T-helper 1 cell treated with Interleukin-12 subunit alpha and Interleukin-12 subunit beta and Interleukin-4 antibody, amounts not matched to agents 30 μg/mL and 1 μg/mL, for 36 hours (primary cell): ENCODE data around the gene EQTN.

Source experiments
- H3K27ac Mint-ChIP-seq: one replicate; pipeline ENCODE4 v1.8.0; 2021; ENCODE audit warnings: mild to moderate bottlenecking, mixed read lengths
- H3K27me3 Mint-ChIP-seq: one replicate; pipeline ENCODE4 v1.8.0; 2021; ENCODE audit warnings: low read depth, mixed read lengths
- H3K36me3 Mint-ChIP-seq: one replicate; pipeline ENCODE4 v1.8.0; 2021; ENCODE audit warnings: low read depth, mixed read lengths
- H3K4me1 Mint-ChIP-seq: one replicate; pipeline ENCODE4 v1.8.0; 2021; ENCODE audit warnings: low read depth, mixed read lengths
- H3K4me3 Mint-ChIP-seq: one replicate; pipeline ENCODE4 v1.8.0; 2021; ENCODE audit warnings: mild to moderate bottlenecking, moderate library complexity, mixed read lengths
- H3K9me3 Mint-ChIP-seq: one replicate; pipeline ENCODE4 v1.8.0; 2021; ENCODE audit warnings: mixed read lengths

The EQTN gene

DNA sequence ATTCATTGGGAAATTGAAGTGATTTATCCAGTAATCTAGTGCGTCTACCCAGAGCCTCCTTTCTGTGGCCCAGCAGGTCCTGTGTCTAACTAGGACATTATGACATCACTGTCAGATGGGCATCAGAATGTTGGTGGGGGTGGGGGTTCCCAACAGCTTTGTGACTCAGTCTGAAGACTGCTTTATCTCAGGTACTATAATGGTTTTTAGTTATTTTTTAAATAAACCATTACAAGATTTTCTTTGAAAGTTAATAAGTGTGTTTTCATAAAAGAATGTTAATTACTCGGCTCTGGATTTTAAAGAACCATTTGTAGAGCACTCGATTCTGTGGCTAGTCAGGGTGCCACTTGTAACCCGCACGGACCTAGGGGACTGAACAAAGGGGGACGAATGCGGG lies at the start of gene EQTN:
TSS of gene EQTN (minus strand) at position 101 of the 400 bp plus-strand sequence. CDS start at position 6, 95 bp downstream.
- H3K4me1 Mint-ChIP-seq = no peaks in the 10 kb centered on the region
- H3K27ac Mint-ChIP-seq = no peak within 1 kb of the TSS
- no peak within 1 kb of the TSS for H3K4me3 Mint-ChIP-seq
- H3K36me3 Mint-ChIP-seq = no peaks in the 10 kb centered on the region
- H3K9me3 Mint-ChIP-seq = no peaks in the 10 kb centered on the region
- H3K27me3 Mint-ChIP-seq = no peaks in the 10 kb centered on the region

DNA sequence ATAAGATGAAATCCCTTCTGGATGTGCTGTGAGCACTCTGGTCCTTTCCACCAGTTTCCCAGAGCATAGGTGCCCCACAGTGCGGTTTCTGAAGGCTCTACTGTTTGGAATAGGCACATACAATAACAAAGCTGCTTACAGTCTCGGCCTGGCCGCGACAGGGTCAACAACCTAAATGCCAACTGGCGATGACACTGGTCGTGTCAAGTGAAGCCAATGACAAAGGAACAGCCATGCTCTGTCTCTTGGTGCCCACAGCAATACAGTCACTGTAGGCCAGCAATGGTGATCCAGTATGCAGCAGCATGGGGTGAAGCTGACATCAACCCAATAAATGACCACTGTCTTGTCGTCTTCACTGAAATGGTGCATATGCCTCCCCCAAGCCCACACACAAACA lies 47.8 kb upstream of the EQTN start:
- Mint-ChIP-seq H3K27ac (no peak overlapping the region), H3K27me3 (no peaks in the 10 kb centered on the region), H3K4me3 (no peak overlapping the region), H3K9me3 (no peaks in the 10 kb centered on the region), H3K4me1 (peaks cover 6% of the 10 kb centered on the region), H3K36me3 (no peaks in the 10 kb centered on the region)

DNA sequence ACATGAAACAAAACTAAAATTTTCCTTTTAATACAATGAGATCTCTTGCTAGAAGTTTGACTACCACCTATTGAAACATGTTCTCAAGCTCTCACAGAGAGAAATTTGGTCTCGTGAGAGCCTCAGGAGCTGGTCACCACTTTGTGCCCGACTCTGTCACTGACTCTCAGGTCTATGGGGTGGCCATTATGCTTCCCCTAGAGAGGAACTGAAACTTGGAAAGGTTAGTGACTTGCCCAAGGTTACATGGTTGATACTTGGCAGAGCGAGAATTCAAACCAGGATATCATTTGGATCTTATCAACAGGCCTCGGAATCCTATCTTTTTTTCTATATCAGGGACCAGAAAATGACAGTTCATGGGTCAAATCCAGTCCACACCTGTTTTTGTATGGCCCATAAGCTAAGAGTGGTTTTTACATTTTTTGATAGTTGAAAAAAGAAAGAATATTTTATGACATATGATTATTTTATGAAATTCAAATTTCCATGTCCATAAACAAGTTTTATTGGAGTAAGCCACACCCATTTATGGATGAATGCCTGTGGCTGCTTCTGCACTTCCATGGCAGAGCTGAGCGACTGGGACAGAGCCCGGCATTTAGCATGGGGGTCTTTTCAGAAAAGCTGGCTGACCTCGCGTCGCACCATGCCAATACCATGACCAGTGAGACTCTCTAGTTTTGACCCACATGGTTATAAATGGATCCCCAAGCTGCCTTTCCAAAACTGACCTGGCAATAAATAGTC lies 44.8 kb upstream of the EQTN start:
- no peaks in the 10 kb centered on the region for H3K9me3 Mint-ChIP-seq
- no peak overlapping the region for H3K27ac Mint-ChIP-seq
- no peaks in the 10 kb centered on the region for H3K27me3 Mint-ChIP-seq
- H3K4me3 Mint-ChIP-seq = no peak overlapping the region
- H3K4me1 Mint-ChIP-seq = peaks cover 2% of the 10 kb centered on the region
- no peaks in the 10 kb centered on the region for H3K36me3 Mint-ChIP-seq

DNA sequence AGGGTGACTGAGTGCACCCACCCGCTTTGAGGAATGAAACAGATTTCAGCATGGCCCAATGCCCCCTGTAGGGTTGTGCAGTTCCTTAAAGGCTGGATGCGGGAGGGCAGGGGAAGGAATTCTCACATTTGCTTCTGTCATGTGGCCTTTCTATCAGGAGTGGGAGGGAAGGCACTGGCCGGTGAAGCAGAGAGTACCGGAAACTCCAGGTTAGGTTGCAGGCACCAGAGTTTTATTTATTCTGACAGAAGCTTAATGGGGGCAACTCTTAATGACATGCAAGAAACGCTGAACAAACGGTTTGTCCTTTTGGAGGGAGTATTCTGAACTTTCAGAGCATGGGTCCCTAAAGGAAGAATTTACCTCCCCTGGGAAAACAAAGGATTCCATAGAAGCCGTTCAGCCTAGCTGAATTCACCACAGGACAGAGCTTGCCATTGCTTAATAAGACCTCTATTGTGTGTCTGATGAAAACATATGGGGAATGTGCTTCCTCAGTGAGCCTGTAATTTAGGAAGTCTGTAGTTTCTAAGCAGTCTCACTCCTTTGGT lies 44.1 kb upstream of the EQTN start:
- no peak overlapping the region for H3K27ac Mint-ChIP-seq
- H3K36me3 Mint-ChIP-seq = no peaks in the 10 kb centered on the region
- H3K27me3 Mint-ChIP-seq = no peaks in the 10 kb centered on the region
- H3K9me3 Mint-ChIP-seq = no peaks in the 10 kb centered on the region
- peaks cover 2% of the 10 kb centered on the region for H3K4me1 Mint-ChIP-seq
- no peak overlapping the region for H3K4me3 Mint-ChIP-seq

DNA sequence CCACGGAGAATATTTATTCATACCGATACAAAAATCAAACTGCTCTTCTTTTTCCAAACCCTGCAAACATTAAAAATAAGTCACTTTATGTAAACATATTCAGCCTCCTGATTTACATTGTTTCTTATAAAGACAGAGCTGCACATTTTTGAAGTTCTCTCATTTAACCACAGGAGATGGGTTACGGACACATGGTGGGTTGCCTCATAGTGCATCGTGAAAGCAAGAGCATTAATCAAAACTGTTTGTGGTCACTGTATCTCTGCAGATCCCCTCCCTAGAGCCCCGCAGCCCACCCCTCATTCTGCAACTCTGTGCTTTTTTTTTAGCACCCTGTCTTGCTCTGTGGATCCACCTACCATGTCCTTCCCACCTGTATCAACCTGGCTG lies 43.3 kb upstream of the EQTN start:
- no peak overlapping the region for H3K4me3 Mint-ChIP-seq
- H3K27me3 Mint-ChIP-seq = no peaks in the 10 kb centered on the region
- H3K9me3 Mint-ChIP-seq = no peaks in the 10 kb centered on the region
- H3K4me1 Mint-ChIP-seq = peaks cover 2% of the 10 kb centered on the region
- H3K36me3 Mint-ChIP-seq = no peaks in the 10 kb centered on the region
- H3K27ac Mint-ChIP-seq = no peak overlapping the region

DNA sequence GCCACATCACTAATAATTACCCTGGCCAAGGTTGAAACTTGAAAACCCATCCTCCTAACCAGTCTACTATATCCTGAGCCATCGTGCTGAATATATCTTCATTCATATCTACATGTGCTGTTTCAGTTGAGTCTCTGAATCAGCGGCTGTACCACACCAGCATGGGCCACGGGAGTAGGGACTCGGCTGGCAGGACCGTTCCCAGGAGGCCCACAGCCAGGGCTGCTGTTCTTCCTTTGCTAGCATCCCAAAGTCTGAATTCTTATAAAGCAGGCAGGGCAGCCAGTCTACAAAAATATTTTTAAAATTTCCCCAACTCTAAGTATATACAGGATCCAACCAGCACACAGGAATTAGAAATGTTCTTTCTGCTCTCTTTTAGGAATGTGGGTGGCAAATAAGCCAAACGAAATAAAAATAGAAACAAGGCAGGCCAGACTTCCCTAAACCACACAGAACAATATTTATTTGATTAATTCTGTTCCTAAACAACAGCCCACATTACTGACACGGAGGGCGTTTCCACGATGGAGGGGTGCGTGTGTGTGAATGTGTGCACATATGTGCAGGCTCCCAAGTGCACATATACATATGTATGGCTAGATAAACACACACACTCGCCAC lies 42.8 kb upstream of the EQTN start:
- no peaks in the 10 kb centered on the region for H3K27me3 Mint-ChIP-seq
- H3K27ac Mint-ChIP-seq = no peak overlapping the region
- no peaks in the 10 kb centered on the region for H3K9me3 Mint-ChIP-seq
- no peak overlapping the region for H3K4me3 Mint-ChIP-seq
- H3K4me1 Mint-ChIP-seq = peaks cover 2% of the 10 kb centered on the region
- H3K36me3 Mint-ChIP-seq = no peaks in the 10 kb centered on the region

DNA sequence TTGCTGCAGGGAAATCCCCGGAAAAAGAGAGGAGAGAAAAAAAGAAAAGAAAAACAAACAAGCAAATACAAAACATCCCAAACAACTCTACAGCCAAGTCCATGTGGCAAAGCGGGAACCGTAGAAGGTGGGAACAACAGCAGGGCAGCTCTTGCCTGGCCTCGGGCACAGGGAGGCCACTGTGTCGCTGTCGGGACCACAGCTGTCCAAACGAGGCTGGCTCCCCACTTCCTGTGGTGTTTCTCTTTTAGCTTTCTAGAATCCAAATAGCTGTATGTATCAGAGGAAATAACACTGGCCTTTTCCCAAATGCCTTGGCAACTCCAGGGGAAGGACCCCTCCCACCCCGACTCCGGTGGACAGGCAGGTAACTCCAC lies 41.6 kb upstream of the EQTN start:
- H3K27me3 Mint-ChIP-seq = no peaks in the 10 kb centered on the region
- peaks cover 4% of the 10 kb centered on the region for H3K4me1 Mint-ChIP-seq
- no peaks in the 10 kb centered on the region for H3K36me3 Mint-ChIP-seq
- H3K4me3 Mint-ChIP-seq = no peak overlapping the region
- H3K27ac Mint-ChIP-seq = no peak overlapping the region
- no peaks in the 10 kb centered on the region for H3K9me3 Mint-ChIP-seq

DNA sequence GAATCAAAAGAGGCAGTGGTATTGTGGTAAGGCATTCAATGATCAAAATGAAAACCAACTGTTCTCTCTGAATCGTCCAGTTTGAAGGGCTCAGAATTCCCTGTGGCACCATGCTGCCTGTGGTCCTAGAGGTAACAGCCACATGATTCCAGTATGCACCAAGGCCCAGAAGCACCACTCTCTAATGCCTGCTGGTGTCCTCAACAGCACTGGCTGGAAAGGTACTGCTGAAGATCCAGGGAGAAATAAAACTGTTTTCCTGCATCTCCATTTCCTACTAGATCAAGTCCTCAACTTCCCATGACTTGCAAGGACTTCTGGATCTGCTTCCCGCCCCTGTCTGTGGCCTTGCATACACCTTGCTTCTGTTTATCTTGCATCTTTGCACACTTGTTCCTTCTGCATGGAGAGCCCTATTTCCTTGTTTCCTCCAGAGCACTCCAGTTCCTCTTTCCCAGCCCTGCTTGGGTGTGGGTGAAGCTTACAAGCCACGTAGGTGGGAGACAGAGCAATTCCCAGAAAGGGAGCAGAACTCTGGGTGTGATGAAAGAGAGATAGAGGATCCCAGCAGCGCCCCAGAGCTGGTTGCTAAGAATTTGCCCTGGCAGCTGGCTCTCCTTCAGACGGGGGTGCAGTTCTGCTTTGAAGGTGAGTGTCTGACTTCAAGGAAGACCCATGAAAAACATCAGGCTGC lies 41.0 kb upstream of the EQTN start:
- H3K9me3 Mint-ChIP-seq = no peaks in the 10 kb centered on the region
- no peaks in the 10 kb centered on the region for H3K27me3 Mint-ChIP-seq
- H3K27ac Mint-ChIP-seq = no peak overlapping the region
- no peaks in the 10 kb centered on the region for H3K36me3 Mint-ChIP-seq
- no peak overlapping the region for H3K4me3 Mint-ChIP-seq
- peaks cover 4% of the 10 kb centered on the region for H3K4me1 Mint-ChIP-seq

DNA sequence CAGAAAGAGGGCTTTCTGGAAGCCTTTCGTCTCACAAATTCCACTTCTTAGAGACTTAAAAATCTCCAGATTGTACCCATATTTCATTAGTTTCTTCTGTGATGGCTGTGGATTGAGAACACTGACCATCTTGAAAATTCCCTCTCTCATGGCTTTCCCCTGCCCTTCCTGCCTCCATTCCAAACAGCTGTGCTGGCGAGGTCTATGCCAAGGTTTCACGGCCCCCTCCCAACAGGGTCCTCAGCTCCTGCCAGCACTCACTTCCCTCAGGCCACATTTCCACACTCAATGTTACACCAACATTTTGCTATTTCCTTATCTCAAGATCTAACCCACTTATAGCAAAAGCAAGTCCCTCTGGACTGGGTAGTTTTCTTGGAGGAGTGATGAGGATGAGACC lies 40.3 kb upstream of the EQTN start:
- Mint-ChIP-seq H3K4me3 (no peak overlapping the region), H3K9me3 (no peaks in the 10 kb centered on the region), H3K27me3 (no peaks in the 10 kb centered on the region), H3K27ac (no peak overlapping the region), H3K36me3 (no peaks in the 10 kb centered on the region), H3K4me1 (peaks cover 4% of the 10 kb centered on the region)

DNA sequence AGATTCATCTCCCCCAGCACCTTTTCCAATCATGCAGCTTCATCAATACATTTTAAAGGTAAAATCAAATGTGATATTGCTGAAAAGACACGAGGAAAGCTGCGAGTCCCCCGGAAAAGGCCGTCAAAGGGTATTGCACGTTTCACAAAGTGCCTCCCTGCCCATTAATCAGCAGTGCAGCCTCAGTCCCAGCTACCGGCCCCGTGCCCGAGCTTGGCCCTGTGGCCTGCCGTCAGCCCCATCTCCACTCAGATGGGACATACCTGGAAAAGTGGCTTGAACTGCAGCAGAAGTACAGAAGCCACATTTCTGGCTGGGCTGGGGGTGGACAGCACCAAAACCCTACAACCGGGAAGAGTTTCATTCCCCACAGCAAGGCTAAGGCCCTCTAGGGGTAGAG lies 39.9 kb upstream of the EQTN start:
- Mint-ChIP-seq H3K9me3 (no peaks in the 10 kb centered on the region), H3K36me3 (no peaks in the 10 kb centered on the region), H3K4me1 (peaks cover 4% of the 10 kb centered on the region), H3K4me3 (no peak overlapping the region), H3K27me3 (no peaks in the 10 kb centered on the region), H3K27ac (no peak overlapping the region)

DNA sequence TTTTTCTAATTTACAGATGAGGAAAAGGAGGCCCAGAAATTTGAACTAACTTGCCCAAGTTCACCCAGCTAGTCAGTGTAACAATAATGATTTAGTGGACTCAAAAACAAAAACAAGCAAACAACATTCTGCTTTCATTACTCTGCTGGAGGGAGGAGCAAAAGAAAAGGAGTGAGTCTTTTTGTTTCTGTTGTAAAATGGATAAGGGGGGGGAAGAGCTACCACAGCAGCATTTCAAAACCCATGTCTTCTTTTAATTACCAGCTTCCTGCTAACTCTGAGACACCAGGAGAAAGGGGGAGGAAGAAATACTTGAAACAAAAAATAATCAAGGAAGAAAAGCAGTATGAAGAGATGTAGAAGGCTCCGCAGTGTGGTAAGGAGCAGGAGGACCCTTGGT lies 39.2 kb upstream of the EQTN start:
- no peak overlapping the region for H3K4me3 Mint-ChIP-seq
- H3K36me3 Mint-ChIP-seq = no peaks in the 10 kb centered on the region
- H3K9me3 Mint-ChIP-seq = no peaks in the 10 kb centered on the region
- peaks cover 4% of the 10 kb centered on the region for H3K4me1 Mint-ChIP-seq
- no peaks in the 10 kb centered on the region for H3K27me3 Mint-ChIP-seq
- H3K27ac Mint-ChIP-seq = no peak overlapping the region

DNA sequence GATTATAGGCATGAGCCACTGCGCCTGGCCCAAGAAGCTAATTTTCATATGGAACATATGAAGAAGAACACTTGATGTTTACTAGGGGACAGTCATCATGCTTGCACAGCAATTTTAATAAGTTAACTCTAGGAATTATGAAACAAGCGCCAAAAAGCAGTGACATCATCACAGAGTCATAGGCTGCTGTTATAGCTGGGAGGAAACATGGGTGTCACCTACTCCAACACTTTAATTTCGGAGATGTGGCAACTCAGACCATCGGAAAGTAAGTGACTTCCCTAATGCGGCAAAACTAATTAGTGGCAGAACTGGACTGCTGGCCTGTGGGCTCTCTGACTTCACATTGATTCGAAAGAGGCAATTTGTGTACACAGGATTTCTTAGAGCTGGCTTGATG lies 38.1 kb upstream of the EQTN start:
- Mint-ChIP-seq H3K9me3 (no peaks in the 10 kb centered on the region), H3K36me3 (no peaks in the 10 kb centered on the region), H3K27ac (no peak overlapping the region), H3K27me3 (no peaks in the 10 kb centered on the region), H3K4me1 (peaks cover 4% of the 10 kb centered on the region), H3K4me3 (no peak overlapping the region)

DNA sequence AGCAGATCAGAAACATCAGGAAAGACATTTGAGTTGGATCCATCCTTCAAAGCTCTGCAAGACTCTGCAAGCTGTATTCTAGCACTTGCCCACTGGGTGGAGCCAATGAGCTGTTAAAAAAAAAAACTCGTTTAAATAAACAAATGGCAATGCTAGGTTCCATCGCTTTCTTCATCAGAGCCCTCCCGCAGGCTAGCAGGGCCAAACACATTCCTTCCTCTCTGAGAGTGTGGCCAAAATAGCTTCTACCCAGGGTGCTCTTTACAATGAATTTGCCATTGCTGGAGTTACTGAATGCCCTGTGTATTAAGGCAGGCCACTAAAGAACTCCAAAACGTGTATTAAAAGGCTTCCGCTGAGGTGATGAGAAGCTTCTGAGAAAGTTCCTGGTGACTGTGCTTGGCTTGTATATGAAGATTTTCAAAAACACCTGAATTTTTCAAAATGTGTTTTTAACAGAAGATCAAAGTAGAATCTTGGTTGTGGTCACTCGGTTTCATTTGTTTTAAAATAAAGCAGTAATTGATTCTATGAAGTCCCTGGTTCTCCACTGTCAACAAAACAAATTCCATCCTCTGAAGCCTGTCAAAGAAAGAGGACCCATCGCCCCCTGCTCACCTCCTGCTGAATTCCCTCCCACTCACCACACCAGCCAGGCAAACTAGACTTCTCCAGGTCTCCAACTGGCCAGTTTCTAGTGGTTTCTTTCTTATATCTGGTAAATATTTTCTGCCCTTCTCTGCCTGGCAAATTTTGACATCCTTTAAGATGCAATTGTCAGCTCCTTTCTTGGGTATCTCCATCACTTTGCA lies 36.5 kb upstream of the EQTN start:
- Mint-ChIP-seq H3K4me1 (peaks cover 4% of the 10 kb centered on the region), H3K4me3 (no peak overlapping the region), H3K27me3 (peaks cover 3% of the 10 kb centered on the region), H3K9me3 (no peaks in the 10 kb centered on the region), H3K36me3 (no peaks in the 10 kb centered on the region), H3K27ac (no peak overlapping the region)

DNA sequence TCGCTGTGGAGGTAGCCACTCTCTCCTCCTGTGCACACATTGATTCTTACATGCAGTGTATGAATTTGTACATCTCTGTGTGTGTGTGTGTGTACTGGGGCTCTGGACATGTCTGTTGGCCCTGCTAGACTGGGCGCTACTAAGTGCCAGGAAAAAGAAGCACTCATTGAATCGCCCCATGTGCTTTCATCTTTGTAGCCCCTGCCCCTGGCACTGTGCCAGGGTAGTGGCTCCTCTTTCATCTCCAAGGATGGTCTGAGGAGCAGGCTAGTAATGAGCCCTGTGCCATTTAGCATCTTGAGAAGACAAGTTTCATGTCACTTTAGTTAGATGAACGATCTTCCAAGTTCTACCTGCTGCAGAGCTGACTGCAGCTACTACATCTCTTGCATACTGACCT lies 34.4 kb upstream of the EQTN start:
- Mint-ChIP-seq H3K4me1 (peaks cover 3% of the 10 kb centered on the region), H3K27ac (no peak overlapping the region), H3K27me3 (peaks cover 8% of the 10 kb centered on the region), H3K36me3 (no peaks in the 10 kb centered on the region), H3K4me3 (no peak overlapping the region), H3K9me3 (no peaks in the 10 kb centered on the region)
